ENCODE measurements around the gene CSRP1. TPM values are rescaled to one million over a fixed set of nuclear protein-coding genes. Genes with fewer than 3 reads are reported as not detected.

CSRP1 gene
- total and polyA plus RNA-seq, 9 of the 15 experiments (the other 6 are each of a cell fraction or from before 2014, with no cell fraction given), result 6.8 to 39.4 (median 23.7) TPM

- TF ChIP-seq, protein P1, sequence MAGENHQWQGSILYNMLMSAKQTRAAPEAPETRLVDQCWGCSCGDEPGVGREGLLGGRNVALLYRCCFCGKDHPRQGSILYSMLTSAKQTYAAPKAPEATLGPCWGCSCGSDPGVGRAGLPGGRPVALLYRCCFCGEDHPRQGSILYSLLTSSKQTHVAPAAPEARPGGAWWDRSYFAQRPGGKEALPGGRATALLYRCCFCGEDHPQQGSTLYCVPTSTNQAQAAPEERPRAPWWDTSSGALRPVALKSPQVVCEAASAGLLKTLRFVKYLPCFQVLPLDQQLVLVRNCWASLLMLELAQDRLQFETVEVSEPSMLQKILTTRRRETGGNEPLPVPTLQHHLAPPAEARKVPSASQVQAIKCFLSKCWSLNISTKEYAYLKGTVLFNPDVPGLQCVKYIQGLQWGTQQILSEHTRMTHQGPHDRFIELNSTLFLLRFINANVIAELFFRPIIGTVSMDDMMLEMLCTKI (IDR thresholded peaks at IDR 0.05; ENCODE audit: partially characterized antibody), result no peak
- TF ChIP-seq ZNF444 (CRISPR knock-in tag; IDR thresholded peaks at IDR 0.05) (no peak), TCF15 (CRISPR knock-in tag; IDR thresholded peaks at IDR 0.05) (no peak), GATAD2B (IDR thresholded peaks at IDR 0.05; ENCODE audit: borderline replicate concordance) (peak; percentile 29; the same call in 1 of the 2 replicates), NFE2L1 (tag; IDR thresholded peaks at IDR 0.05; ENCODE audit: borderline replicate concordance, low read depth) (no peak), ZNF584 (CRISPR knock-in tag; IDR thresholded peaks at IDR 0.05; ENCODE audit: low read depth) (no peak), ZSCAN29 (IDR thresholded peaks at IDR 0.05) (no peak), TEAD1 (CRISPR knock-in tag; IDR thresholded peaks at IDR 0.05) (no peak), ATF7 (IDR thresholded peaks at IDR 0.05) (peak; percentile 34; the same call in 1 of the 2 replicates), CEBPG (CRISPR knock-in tag; IDR thresholded peaks at IDR 0.05) (no peak), CEBPG (tag; conservative IDR thresholded peaks at IDR 0.05 in 1 of 2, IDR thresholded peaks at IDR 0.05 in 1 of 2) (peak; percentile 7 to 40; a peak in 1 of 4 replicates), ZFP1 (CRISPR knock-in tag; IDR thresholded peaks at IDR 0.05) (no peak), ZNF583 (CRISPR knock-in tag; IDR thresholded peaks at IDR 0.05) (no peak), TAF15 (IDR thresholded peaks at IDR 0.05; ENCODE audit: low read depth, low read length) (no peak), KDM1A (IDR thresholded peaks at IDR 0.05) (no peak)
- TF ChIP-seq, protein P2, sequence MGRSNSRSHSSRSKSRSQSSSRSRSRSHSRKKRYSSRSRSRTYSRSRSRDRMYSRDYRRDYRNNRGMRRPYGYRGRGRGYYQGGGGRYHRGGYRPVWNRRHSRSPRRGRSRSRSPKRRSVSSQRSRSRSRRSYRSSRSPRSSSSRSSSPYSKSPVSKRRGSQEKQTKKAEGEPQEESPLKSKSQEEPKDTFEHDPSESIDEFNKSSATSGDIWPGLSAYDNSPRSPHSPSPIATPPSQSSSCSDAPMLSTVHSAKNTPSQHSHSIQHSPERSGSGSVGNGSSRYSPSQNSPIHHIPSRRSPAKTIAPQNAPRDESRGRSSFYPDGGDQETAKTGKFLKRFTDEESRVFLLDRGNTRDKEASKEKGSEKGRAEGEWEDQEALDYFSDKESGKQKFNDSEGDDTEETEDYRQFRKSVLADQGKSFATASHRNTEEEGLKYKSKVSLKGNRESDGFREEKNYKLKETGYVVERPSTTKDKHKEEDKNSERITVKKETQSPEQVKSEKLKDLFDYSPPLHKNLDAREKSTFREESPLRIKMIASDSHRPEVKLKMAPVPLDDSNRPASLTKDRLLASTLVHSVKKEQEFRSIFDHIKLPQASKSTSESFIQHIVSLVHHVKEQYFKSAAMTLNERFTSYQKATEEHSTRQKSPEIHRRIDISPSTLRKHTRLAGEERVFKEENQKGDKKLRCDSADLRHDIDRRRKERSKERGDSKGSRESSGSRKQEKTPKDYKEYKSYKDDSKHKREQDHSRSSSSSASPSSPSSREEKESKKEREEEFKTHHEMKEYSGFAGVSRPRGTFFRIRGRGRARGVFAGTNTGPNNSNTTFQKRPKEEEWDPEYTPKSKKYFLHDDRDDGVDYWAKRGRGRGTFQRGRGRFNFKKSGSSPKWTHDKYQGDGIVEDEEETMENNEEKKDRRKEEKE (IDR thresholded peaks at IDR 0.05; ENCODE audit: borderline replicate concordance in 1 of 2, control insufficient read depth in 1 of 2, low read depth in 2 of 2, low read length in 1 of 2), result no peak
- TF ChIP-seq, protein P3, sequence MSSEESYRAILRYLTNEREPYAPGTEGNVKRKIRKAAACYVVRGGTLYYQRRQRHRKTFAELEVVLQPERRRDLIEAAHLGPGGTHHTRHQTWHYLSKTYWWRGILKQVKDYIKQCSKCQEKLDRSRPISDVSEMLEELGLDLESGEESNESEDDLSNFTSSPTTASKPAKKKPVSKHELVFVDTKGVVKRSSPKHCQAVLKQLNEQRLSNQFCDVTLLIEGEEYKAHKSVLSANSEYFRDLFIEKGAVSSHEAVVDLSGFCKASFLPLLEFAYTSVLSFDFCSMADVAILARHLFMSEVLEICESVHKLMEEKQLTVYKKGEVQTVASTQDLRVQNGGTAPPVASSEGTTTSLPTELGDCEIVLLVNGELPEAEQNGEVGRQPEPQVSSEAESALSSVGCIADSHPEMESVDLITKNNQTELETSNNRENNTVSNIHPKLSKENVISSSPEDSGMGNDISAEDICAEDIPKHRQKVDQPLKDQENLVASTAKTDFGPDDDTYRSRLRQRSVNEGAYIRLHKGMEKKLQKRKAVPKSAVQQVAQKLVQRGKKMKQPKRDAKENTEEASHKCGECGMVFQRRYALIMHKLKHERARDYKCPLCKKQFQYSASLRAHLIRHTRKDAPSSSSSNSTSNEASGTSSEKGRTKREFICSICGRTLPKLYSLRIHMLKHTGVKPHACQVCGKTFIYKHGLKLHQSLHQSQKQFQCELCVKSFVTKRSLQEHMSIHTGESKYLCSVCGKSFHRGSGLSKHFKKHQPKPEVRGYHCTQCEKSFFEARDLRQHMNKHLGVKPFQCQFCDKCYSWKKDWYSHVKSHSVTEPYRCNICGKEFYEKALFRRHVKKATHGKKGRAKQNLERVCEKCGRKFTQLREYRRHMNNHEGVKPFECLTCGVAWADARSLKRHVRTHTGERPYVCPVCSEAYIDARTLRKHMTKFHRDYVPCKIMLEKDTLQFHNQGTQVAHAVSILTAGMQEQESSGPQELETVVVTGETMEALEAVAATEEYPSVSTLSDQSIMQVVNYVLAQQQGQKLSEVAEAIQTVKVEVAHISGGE (CRISPR knock-in tag; IDR thresholded peaks at IDR 0.05), result no peak
- TF ChIP-seq, protein P4, sequence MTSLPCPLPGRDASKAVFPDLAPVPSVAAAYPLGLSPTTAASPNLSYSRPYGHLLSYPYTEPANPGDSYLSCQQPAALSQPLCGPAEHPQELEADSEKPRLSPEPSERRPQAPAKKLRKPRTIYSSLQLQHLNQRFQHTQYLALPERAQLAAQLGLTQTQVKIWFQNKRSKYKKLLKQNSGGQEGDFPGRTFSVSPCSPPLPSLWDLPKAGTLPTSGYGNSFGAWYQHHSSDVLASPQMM (CRISPR knock-in tag; IDR thresholded peaks at IDR 0.05), result no peak
Observed at GRCh38 chr1:201530741-201531531, 24.0 kb upstream of the CSRP1 start (continued).
